HCT116 (cell line): ENCODE results near the gene SSU72. TPM values are rescaled to one million over a fixed set of nuclear protein-coding genes. Genes with fewer than 3 reads are reported as not detected.

ENCODE experiments used
- ATAC-seq: fragments of 200-7000 bp; cut with Tn5 transposase; 2 replicates; pipeline ENCODE4 v1.9.1; 2020; ENCODE audit warnings: mild to moderate bottlenecking, moderate library complexity
- BruUV-seq: library from RNA; stranded (reverse); fragments of 400-500 nt; replicated peaks from 2 replicates; lab custom pipeline; 2021; lab: Mats Ljungman, UMichigan
- CTCF ChIA-PET: fragments of 300-600 bp; sonication (Branson Sonifier 250); formaldehyde crosslinking; loops from one replicate; lab custom pipeline; 2021; ENCODE audit warnings: antibody characterized with exemption; lab: Charles Lee
- POLR2A ChIA-PET: fragments of 300-600, 350-600 bp; sonication (Branson Sonifier 250); formaldehyde crosslinking; loops from one replicate; lab custom pipeline; 2021; ENCODE audit warnings: antibody characterized with exemption; lab: Charles Lee
- RAD21 ChIA-PET, 2 experiments: fragments of 300-600 bp; sonication (Branson Sonifier 250); formaldehyde crosslinking; loops; one replicate each; lab custom pipeline; 2023; ENCODE audit warnings: low total read pairs in 2 of 2; ENCODE audit not compliant: uncharacterized antibody in 2 of 2, unreplicated experiment in 2 of 2, low non-redundant PET in 1 of 2; lab: Charles Lee
- DNase-seq: peaks from one replicate; pipeline ENCODE4 v3.0.0-alpha.2; 2010; ENCODE audit warnings: low read depth, low spot score
- H2AFZ ChIP-seq: fragments of 200-600 bp; shearing (Covaris generic), sonication (generic); 2 replicates; pipeline ENCODE4 v1.6.1; 2017; ENCODE audit warnings: low read depth, mixed run types, mixed read lengths, antibody characterized with exemption, low read length; ENCODE audit not compliant: poor library complexity, severe bottlenecking
- H3K27ac ChIP-seq: 2 replicates; pipeline ENCODE4 v1.5.1; 2012; ENCODE audit warnings: low read depth, low read length
- H3K27me3 ChIP-seq: fragments of 200-600 bp; sonication (generic); 2 replicates; pipeline ENCODE4 v1.6.1; 2016; ENCODE audit warnings: mixed run types, low read length, mixed read lengths; ENCODE audit not compliant: insufficient read depth
- H3K36me3 ChIP-seq, 2 experiments: fragments of 200-500 bp in 1 of 2; fragments of 200-600 bp in 1 of 2; sonication (Bioruptor generic) in 1 of 2; sonication (generic) in 1 of 2; 2 replicates each; pipeline versions ENCODE4 v1.5.1 to v1.6.1; 2014 to 2016; ENCODE audit warnings: low read length in 2 of 2, inconsistent platforms in 1 of 2, mixed read lengths in 1 of 2, mixed run types in 1 of 2; ENCODE audit not compliant: insufficient read depth in 2 of 2, control insufficient read depth in 1 of 2
- H3K4me1 ChIP-seq, 2 experiments: fragments of 200-600 bp in 1 of 2; sonication (generic) in 1 of 2; 2 replicates each; pipeline versions ENCODE4 v1.5.1 to v1.6.1; 2012 to 2017; ENCODE audit warnings: low read length in 2 of 2, inconsistent platforms in 1 of 2, mild to moderate bottlenecking in 1 of 2, mixed read lengths in 1 of 2, mixed run types in 1 of 2, moderate library complexity in 1 of 2; ENCODE audit not compliant: insufficient read depth in 2 of 2, control insufficient read depth in 1 of 2
- H3K4me2 ChIP-seq: fragments of 200-600 bp; sonication (generic); 2 replicates; pipeline ENCODE4 v1.6.1; 2017; ENCODE audit warnings: mixed run types, low read length, mixed read lengths
- H3K4me3 ChIP-seq, 2 experiments: fragments of 200-600 bp in 1 of 2; sonication (generic) in 1 of 2; replicated peaks in 1 of 2; 2 replicates each; pipeline ENCODE4 v1.5.1; 2011 to 2016; ENCODE audit warnings: low read length in 2 of 2, control low read depth in 1 of 2, low read depth in 1 of 2, mild to moderate bottlenecking in 1 of 2, mixed read lengths in 1 of 2, mixed run types in 1 of 2
- H3K79me2 ChIP-seq: fragments of 200-600 bp; sonication (generic); 2 replicates; pipeline ENCODE4 v1.6.1; 2017; ENCODE audit warnings: mild to moderate bottlenecking, mixed run types, low read length, moderate library complexity, mixed read lengths; ENCODE audit not compliant: insufficient read depth
- H3K9ac ChIP-seq: fragments of 200-600 bp; sonication (generic); 2 replicates; pipeline ENCODE4 v1.6.1; 2016; ENCODE audit warnings: low read length, mixed read lengths
- H3K9me2 ChIP-seq: fragments of 200-600 bp; sonication (generic), shearing (Covaris generic); 2 replicates; pipeline ENCODE4 v1.6.1; 2017; ENCODE audit warnings: mixed run types, mild to moderate bottlenecking, moderate library complexity; ENCODE audit not compliant: insufficient read depth
- H3K9me3 ChIP-seq, 2 experiments: fragments of 200-500 bp in 1 of 2; fragments of 200-600 bp in 1 of 2; sonication (Bioruptor generic) in 1 of 2; sonication (generic) in 1 of 2; 2 replicates each; pipeline ENCODE4 v1.6.1; 2014 to 2017; ENCODE audit warnings: low read length in 2 of 2, mixed read lengths in 2 of 2, inconsistent platforms in 1 of 2, low read depth in 1 of 2, mild to moderate bottlenecking in 1 of 2, mixed run types in 1 of 2, moderate library complexity in 1 of 2; ENCODE audit not compliant: control insufficient read depth in 1 of 2, insufficient read depth in 1 of 2
- H4K20me1 ChIP-seq: fragments of 200-600 bp; sonication (generic), shearing (Covaris generic); 2 replicates; pipeline ENCODE4 v1.6.1; 2017; ENCODE audit warnings: mixed run types, mild to moderate bottlenecking, moderate library complexity; ENCODE audit not compliant: insufficient read depth
- CBX3 ChIP-seq: IDR thresholded peaks from 2 replicates; pipeline ENCODE4 v1.6.1; 2012; ENCODE audit warnings: low read depth
- EZH2 ChIP-seq: fragments of 200-600 bp; sonication (generic); IDR thresholded peaks from 2 replicates; pipeline ENCODE4 v1.6.1; 2017; ENCODE audit warnings: antibody characterized with exemption, mixed run types
- EZH2phosphoT487 ChIP-seq: fragments of 200-600 bp; IDR thresholded peaks from 2 replicates; pipeline ENCODE4 v1.6.1; 2018; ENCODE audit warnings: antibody characterized with exemption, borderline replicate concordance
- FOSL1 ChIP-seq: IDR thresholded peaks from 2 replicates; pipeline ENCODE4 v1.6.1; 2012; ENCODE audit warnings: low read depth
- JUND ChIP-seq: IDR thresholded peaks from 2 replicates; pipeline ENCODE4 v1.6.1; 2012
- POLR2AphosphoS5 ChIP-seq: IDR thresholded peaks from 2 replicates; pipeline ENCODE4 v1.6.1; 2011; ENCODE audit warnings: mild to moderate bottlenecking, low read depth, low read length, moderate library complexity
- RAD21 ChIP-seq: IDR thresholded peaks from 2 replicates; pipeline ENCODE4 v1.6.1; 2012; ENCODE audit warnings: low read depth, mild to moderate bottlenecking
- SIN3A ChIP-seq: IDR thresholded peaks from 2 replicates; pipeline ENCODE4 v1.6.1; 2012; ENCODE audit warnings: low read depth
- SP1 ChIP-seq: IDR thresholded peaks from 2 replicates; pipeline ENCODE4 v1.6.1; 2012; ENCODE audit warnings: low read depth
- SRF ChIP-seq: IDR thresholded peaks from 2 replicates; pipeline ENCODE4 v1.6.1; 2012; ENCODE audit warnings: low read depth
- YY1 ChIP-seq: IDR thresholded peaks from 2 replicates; pipeline ENCODE4 v1.6.1; 2011; ENCODE audit warnings: low read length, low read depth, moderate library complexity, mild to moderate bottlenecking; ENCODE audit not compliant: insufficient replicate concordance; ENCODE audit errors: extremely low read depth
- ZFX ChIP-seq: fragments of 450-650 bp; IDR thresholded peaks from 2 replicates; pipeline ENCODE4 v1.6.1; 2017
- ZNF274 ChIP-seq: fragments of 200-500 bp; sonication (Bioruptor generic); IDR thresholded peaks from 2 replicates; pipeline ENCODE4 v1.6.1; 2014; ENCODE audit warnings: mild to moderate bottlenecking, low read depth, low read length, inconsistent platforms
- intact Hi-C: fragments of 100-400 bp; cut with micrococcal nuclease; formaldehyde crosslinking; loops from 2 replicates; pipeline ENCODE4 v1.10.0; 2022
- total RNA-seq: library from RNA; stranded (reverse); gene quantifications from one replicate; pipeline ENCODE4 v1.2.1, GENCODE V29; 2021; ENCODE audit not compliant: unreplicated experiment
- TF ChIP-seq, protein P1 (sequence below), 3 experiments: fragments of 200-600 bp in 1 of 3; sonication (generic) in 1 of 3; IDR thresholded peaks in 2 of 3; conservative IDR thresholded peaks in 1 of 3; 2 replicates each; pipeline ENCODE4 v1.5.1; 2012 to 2017; ENCODE audit warnings: low read depth in 2 of 3, low read length in 2 of 3, antibody characterized with exemption in 1 of 3, borderline replicate concordance in 1 of 3, control low read depth in 1 of 3, mild to moderate bottlenecking in 1 of 3, mixed read lengths in 1 of 3, mixed run types in 1 of 3, moderate library complexity in 1 of 3; ENCODE audit not compliant: insufficient read depth in 1 of 3
- TF ChIP-seq, protein P2 (sequence below): IDR thresholded peaks from 2 replicates; pipeline ENCODE4 v1.6.1; 2012
- TF ChIP-seq, protein P3 (sequence below): IDR thresholded peaks from 2 replicates; pipeline ENCODE4 v1.6.1; 2012; ENCODE audit warnings: low read depth

The SSU72 gene
- total RNA-seq, 1 experiment from 2014 or later, result 134 TPM

DNA sequence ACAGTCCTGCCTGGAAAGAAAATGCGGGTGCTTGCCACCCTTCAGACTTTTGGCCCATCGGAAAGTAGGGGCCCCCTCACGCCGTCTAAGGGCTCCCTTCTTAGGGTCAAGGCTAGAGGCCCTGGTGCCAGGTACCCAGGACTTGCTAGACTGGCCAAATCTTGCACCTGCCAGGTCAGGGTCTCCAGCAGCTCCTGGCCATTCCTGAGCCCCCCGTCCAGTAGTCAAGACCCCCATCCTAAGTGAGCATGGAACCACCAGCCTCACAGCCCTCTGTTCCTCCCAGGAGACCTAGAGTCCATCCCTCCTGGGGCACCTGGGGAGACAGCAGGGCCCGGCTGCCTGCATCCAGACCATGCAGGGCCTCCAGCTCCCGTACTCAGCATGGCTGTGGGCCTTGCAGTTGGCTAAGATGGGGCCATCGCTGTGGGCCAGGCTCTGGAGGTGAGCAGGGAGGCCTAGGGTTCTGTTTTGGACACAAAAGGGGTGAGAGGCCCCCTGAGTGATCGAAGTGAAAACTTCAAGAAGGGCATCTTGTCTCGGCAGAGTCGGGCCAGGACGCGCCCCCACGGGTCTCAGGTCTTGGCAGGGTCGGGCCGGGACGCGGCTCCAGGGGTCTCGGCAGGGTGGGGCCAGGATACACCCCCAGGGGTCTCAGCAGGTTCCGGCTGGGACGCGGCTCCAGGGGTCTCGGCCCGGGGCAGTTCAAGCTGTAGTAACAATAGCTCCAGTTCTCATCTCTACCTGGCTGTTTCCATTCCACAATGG lies 19.4 kb upstream of the SSU72 start:
- Histone ChIP-seq H3K9me3 (no peaks in the 10 kb centered on the region), H4K20me1 (no peaks in the 10 kb centered on the region), H3K4me3 (no peak overlapping the region), H3K36me3 (no peaks in the 10 kb centered on the region), H3K9ac (no peak overlapping the region), H3K27ac (no peak overlapping the region), H3K4me1 (peaks cover 8 to 25% of the 10 kb centered on the region in 2 experiments; a peak in 3 of 4 replicates), H3K27me3 (peaks cover 11% of the 10 kb centered on the region; the same call in 1 of the 2 replicates), H3K4me2 (no peak overlapping the region), H2AFZ (no peak overlapping the region), H3K79me2 (no peaks in the 10 kb centered on the region), H3K9me2 (no peaks in the 10 kb centered on the region)
- DNase-seq, result no peak
- TF ChIP-seq POLR2AphosphoS5, result no peak
- no peak for TF ChIP-seq SIN3A
- no peak for TF ChIP-seq JUND
- TF ChIP-seq FOSL1, result no peak
- ATAC-seq, result no peak
- ChIA-PET POLR2A (no interaction called here), CTCF (no interaction called here), RAD21 (no interaction called here)
- BruUV-seq, result no TSS peak
- intact Hi-C loops, result no loop called here

- H3K4me2 ChIP-seq, result no peak overlapping the region
- no peak overlapping the region for H3K4me3 ChIP-seq
- H3K9ac ChIP-seq, result no peak overlapping the region
- H4K20me1 ChIP-seq, result no peaks in the 10 kb centered on the region
- no peaks in the 10 kb centered on the region for H3K9me2 ChIP-seq
- no peak for ATAC-seq
- no TSS peak for BruUV-seq
- no peaks in the 10 kb centered on the region for H3K79me2 ChIP-seq
- H2AFZ ChIP-seq, result no peak overlapping the region
- CTCF ChIA-PET, result no interaction called here
- POLR2A ChIA-PET, result no interaction called here
- H3K27me3 ChIP-seq, result peaks cover 7% of the 10 kb centered on the region; the same call in 1 of the 2 replicates
- RAD21 ChIA-PET, result no interaction called here
- intact Hi-C loops, result no loop called here
- H3K36me3 ChIP-seq, result no peaks in the 10 kb centered on the region
- no peak for DNase-seq
- H3K27ac ChIP-seq, result no peak overlapping the region
- peaks cover 0 to 4% of the 10 kb centered on the region in 2 experiments; a peak in 1 of 4 replicates for H3K4me1 ChIP-seq
- no peaks in the 10 kb centered on the region for H3K9me3 ChIP-seq
- TF ChIP-seq EZH2 (no peak), RAD21 (no peak), SP1 (no peak), YY1 (no peak), EZH2phosphoT487 (no peak), ZNF274 (no peak), SRF (no peak), CBX3 (no peak), JUND (no peak), ZFX (no peak)
- TF ChIP-seq, protein P1, sequence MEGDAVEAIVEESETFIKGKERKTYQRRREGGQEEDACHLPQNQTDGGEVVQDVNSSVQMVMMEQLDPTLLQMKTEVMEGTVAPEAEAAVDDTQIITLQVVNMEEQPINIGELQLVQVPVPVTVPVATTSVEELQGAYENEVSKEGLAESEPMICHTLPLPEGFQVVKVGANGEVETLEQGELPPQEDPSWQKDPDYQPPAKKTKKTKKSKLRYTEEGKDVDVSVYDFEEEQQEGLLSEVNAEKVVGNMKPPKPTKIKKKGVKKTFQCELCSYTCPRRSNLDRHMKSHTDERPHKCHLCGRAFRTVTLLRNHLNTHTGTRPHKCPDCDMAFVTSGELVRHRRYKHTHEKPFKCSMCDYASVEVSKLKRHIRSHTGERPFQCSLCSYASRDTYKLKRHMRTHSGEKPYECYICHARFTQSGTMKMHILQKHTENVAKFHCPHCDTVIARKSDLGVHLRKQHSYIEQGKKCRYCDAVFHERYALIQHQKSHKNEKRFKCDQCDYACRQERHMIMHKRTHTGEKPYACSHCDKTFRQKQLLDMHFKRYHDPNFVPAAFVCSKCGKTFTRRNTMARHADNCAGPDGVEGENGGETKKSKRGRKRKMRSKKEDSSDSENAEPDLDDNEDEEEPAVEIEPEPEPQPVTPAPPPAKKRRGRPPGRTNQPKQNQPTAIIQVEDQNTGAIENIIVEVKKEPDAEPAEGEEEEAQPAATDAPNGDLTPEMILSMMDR (IDR thresholded peaks at IDR 0.05 in 2 of 3, conservative IDR thresholded peaks at IDR 0.05 in 1 of 3; ENCODE audit: borderline replicate concordance in 1 of 3, insufficient read depth in 1 of 3, low read depth in 2 of 3, low read length in 2 of 3), result no peak
- TF ChIP-seq, protein P2, sequence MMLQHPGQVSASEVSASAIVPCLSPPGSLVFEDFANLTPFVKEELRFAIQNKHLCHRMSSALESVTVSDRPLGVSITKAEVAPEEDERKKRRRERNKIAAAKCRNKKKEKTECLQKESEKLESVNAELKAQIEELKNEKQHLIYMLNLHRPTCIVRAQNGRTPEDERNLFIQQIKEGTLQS, result no peak
- TF ChIP-seq, protein P3, sequence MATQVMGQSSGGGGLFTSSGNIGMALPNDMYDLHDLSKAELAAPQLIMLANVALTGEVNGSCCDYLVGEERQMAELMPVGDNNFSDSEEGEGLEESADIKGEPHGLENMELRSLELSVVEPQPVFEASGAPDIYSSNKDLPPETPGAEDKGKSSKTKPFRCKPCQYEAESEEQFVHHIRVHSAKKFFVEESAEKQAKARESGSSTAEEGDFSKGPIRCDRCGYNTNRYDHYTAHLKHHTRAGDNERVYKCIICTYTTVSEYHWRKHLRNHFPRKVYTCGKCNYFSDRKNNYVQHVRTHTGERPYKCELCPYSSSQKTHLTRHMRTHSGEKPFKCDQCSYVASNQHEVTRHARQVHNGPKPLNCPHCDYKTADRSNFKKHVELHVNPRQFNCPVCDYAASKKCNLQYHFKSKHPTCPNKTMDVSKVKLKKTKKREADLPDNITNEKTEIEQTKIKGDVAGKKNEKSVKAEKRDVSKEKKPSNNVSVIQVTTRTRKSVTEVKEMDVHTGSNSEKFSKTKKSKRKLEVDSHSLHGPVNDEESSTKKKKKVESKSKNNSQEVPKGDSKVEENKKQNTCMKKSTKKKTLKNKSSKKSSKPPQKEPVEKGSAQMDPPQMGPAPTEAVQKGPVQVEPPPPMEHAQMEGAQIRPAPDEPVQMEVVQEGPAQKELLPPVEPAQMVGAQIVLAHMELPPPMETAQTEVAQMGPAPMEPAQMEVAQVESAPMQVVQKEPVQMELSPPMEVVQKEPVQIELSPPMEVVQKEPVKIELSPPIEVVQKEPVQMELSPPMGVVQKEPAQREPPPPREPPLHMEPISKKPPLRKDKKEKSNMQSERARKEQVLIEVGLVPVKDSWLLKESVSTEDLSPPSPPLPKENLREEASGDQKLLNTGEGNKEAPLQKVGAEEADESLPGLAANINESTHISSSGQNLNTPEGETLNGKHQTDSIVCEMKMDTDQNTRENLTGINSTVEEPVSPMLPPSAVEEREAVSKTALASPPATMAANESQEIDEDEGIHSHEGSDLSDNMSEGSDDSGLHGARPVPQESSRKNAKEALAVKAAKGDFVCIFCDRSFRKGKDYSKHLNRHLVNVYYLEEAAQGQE, result no peak
Measured at GRCh38 chr1:1591452-1591851, 16.8 kb upstream of the SSU72 start.
